PC-3 (cell line): ENCODE data around the gene MISP3.

Experiments
- CTCF ChIP-seq: fragments of 300-600 bp; sonication (generic); conservative IDR thresholded peaks from 2 replicates; pipeline ENCODE4 v1.5.1; 2017; ENCODE audit warnings: antibody characterized with exemption, low read depth, mild to moderate bottlenecking, low read length
- EZH2 ChIP-seq: fragments of 300-600 bp; sonication (generic); IDR thresholded peaks from one replicate; pipeline ENCODE4 v1.6.1; 2017; ENCODE audit warnings: antibody characterized with exemption, mild to moderate bottlenecking, low read length; ENCODE audit not compliant: unreplicated experiment
- EZH2phosphoT487 ChIP-seq: fragments of 300-600 bp; sonication (generic); IDR thresholded peaks from 2 replicates; pipeline ENCODE4 v1.6.1; 2018; ENCODE audit warnings: mild to moderate bottlenecking, antibody characterized with exemption, low read length, borderline replicate concordance

- no peak for TF ChIP-seq EZH2phosphoT487
- TF ChIP-seq CTCF: no peak
- no peak for TF ChIP-seq EZH2
Observed at GRCh38 chr19:14082675-14082960, 10.0 kb downstream of the MISP3 start.
